Measurements from ENCODE around the gene CER1.

Gene CER1

DNA sequence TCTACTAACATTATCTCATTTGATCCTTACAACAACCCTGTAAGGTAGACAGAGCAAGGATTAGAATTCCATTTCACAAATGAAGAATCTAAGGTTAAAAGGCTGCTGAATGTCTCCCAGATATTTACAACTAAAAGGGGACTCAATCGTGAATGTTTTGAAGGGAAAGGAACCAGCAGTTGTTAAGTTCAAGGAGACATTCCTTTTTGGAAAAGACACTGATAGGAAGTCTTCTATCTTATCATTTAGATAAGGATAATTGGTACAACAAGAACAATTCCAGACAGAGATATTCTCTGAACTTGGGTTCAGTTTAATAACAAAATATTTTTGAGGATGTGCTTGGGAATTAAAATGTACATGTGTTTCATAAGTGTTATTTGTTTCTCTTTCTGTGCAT, 37.5 kb upstream of the CER1 start:
- no peak for TF ChIP-seq CTCF (IDR thresholded peaks at IDR 0.05; ENCODE audit: control insufficient read depth, extremely low read depth, insufficient read depth)
- no peak overlapping the region for H3K4me3 ChIP-seq (ENCODE audit: low read depth, low read length)
- no peak for DNase-seq (ENCODE audit: low read depth)

DNA sequence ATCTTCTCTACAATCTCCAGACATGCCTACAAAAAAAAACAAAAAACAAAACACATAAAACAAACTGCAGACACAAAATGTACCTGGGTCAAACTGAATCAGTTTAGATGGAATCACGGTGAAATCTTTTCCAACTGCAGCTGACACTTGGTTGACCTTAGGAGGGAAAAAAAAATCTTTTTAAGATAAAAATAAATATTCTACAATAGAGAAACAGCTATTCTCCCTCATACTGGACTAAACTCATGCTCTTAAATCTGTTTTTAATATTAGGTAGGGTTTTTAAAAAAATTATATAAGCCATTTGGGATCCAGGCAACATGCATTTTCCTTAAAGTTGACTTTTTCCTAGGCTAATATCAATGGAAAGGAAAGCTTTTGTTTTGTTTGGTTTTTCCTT, 33.8 kb upstream of the CER1 start:
- no peak for TF ChIP-seq CTCF (IDR thresholded peaks at IDR 0.05; ENCODE audit: control insufficient read depth, extremely low read depth, insufficient read depth)
- no peak for DNase-seq (ENCODE audit: low read depth)
- H3K4me3 ChIP-seq (ENCODE audit: low read depth, low read length): no peak overlapping the region

- DNase-seq (ENCODE audit: low read depth): no peak
- TF ChIP-seq CTCF (IDR thresholded peaks at IDR 0.05; ENCODE audit: control insufficient read depth, extremely low read depth, insufficient read depth): no peak
- no peak overlapping the region for H3K4me3 ChIP-seq (ENCODE audit: low read depth, low read length)
Observed at GRCh38 chr9:14752871-14753270, 30.3 kb upstream of the CER1 start.

GRCh38 chr9:14752271-14752670, 29.7 kb upstream of the CER1 start:
- no peak for TF ChIP-seq CTCF (IDR thresholded peaks at IDR 0.05; ENCODE audit: control insufficient read depth, extremely low read depth, insufficient read depth)
- no peak overlapping the region for H3K4me3 ChIP-seq (ENCODE audit: low read depth, low read length)
- no peak for DNase-seq (ENCODE audit: low read depth)

DNA sequence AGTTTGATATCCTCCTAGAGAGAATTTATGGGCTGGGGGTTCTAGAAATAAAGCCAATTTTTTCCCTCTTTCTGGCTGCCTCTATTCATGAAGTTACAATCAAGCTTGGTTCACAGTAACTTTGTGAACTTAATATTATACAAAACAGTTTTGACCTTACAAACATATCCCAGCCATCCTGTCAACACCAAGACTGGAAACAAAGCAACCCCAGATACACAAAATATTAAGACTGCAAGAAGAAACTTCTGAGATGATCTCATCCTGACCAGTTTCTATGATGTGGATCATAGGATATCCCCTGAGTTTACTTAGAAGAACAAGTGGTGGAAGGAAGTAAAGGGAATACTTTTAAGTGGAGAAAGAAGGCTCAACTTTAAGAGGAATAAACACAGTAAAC, 28.3 kb upstream of the CER1 start:
- no peak for TF ChIP-seq CTCF (IDR thresholded peaks at IDR 0.05; ENCODE audit: control insufficient read depth, extremely low read depth, insufficient read depth)
- no peak overlapping the region for H3K4me3 ChIP-seq (ENCODE audit: low read depth, low read length)
- no peak for DNase-seq (ENCODE audit: low read depth)

- TF ChIP-seq CTCF (IDR thresholded peaks at IDR 0.05; ENCODE audit: control insufficient read depth, extremely low read depth, insufficient read depth): no peak
- no peak for DNase-seq (ENCODE audit: low read depth)
- H3K4me3 ChIP-seq (ENCODE audit: low read depth, low read length): no peak overlapping the region
Observed at GRCh38 chr9:14749741-14750211, 27.2 kb upstream of the CER1 start.

- DNase-seq (ENCODE audit: low read depth): no peak
- H3K4me3 ChIP-seq (ENCODE audit: low read depth, low read length): no peak overlapping the region
- TF ChIP-seq CTCF (IDR thresholded peaks at IDR 0.05; ENCODE audit: control insufficient read depth, extremely low read depth, insufficient read depth): no peak
Observed at GRCh38 chr9:14748373-14748772, 25.8 kb upstream of the CER1 start.

All from LNCaP clone FGC (cell line).